Measurements from ENCODE around the gene LDB3. TPM values are rescaled to one million over a fixed set of nuclear protein-coding genes. Genes with fewer than 3 reads are reported as not detected.
A peak's percentile ranks its signal among the peaks of the same experiment; 100 is the strongest.

LDB3 gene
- total RNA-seq, 1 donor from 2014 or later: 0.20 TPM

DNA sequence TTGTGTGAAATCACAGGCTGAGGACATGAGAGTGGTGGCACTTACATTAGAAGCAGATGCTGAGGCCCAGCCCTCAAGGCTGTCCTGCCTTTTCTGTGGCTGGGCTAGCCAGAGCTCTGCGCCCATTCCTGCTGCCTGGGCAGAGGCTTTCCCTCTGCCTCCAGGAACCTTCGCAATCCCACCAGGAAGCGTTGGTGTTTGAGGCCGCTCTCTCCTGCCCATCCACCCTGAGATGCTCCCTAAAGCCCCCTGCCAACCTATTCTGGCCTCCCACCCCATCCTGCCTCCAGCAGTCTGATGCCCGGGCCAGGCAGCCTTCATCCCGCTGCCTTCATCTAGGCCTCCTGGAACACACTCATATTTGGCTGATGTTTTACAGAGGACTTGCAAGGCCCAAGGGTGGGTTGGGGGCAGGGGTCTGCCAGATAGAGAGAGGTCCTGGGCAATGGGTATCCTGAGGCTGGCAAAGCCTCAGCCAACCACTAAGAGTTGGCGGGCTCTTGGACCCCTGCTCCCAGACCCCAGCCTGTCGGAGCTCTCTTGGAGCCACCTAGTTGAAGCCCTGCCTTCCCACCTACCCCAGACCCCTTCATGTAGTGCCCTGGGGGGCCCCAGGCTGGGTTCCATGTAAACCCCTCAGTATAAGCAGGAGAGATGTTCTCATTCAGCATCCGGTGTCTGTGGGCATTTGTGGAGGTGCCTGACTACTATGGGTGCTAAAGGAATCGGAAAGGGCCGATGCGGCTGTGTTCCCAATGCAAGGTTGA is 32.7 kb downstream of the LDB3 start:
- no peak for DNase-seq (ENCODE audit: low spot score)
- no peak for ATAC-seq

DNA sequence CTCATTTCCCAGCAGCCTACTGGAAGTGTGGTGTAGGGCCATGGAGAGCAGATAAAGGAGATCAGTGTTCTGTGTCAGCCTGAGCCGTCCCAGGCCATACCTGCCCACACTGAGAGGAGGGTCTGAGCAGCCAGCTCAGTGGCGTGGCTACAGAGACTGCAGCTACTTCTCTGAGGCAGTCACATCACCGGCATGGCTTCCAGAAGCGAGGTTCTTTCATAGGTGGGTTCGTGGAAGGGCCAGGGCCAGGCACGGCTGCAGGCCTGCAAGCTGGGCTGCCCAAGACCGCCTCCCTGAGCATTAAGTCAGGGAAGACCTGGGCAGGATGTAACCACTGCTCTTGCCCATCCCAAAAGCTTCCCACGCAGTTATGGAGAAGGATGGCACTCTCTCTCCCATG is 34.9 kb downstream of the LDB3 start:
- no peak for ATAC-seq
- no peak for DNase-seq (ENCODE audit: low spot score)

DNA sequence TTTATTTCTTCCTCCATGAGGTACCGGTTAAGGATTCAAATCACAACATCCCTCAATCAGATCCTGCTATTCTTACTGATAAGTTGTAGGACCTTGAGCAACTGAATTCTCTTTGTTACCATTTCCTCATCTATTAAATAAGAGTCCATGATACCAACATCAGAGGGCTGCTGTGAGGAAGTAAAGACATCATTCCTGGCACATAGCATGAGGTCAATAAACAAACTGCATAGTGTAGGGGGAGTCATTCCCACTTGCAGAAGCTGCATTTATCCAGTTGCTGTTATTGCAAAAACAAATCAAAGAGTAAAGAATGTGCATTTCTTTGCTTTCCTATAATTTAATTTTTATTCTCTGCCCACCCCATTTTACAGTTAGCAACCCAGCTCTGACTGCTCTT is 36.8 kb downstream of the LDB3 start:
- ATAC-seq (no peak), DNase-seq (ENCODE audit: low spot score) (no peak)

DNA sequence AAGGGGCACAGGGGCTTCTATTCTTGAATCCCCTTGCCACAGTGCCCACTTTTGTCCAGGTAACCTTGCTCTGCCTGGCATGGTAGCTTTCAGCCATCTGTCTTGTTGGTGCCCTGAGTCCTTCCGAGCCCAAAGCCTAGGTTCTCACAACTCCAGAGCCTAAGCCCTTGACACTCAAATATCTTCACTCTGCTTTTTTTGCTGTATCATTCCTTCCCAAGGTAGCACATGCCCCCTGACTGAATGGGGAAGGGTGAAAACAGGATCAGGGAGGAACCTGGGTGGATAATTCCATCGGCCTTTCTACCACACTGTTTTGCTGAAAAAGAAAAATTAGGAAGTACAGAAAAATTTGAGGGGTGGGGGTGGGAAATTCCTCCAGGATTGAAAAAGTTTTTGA is 37.6 kb downstream of the LDB3 start:
- no peak for ATAC-seq
- no peak for DNase-seq (ENCODE audit: low spot score)

DNA sequence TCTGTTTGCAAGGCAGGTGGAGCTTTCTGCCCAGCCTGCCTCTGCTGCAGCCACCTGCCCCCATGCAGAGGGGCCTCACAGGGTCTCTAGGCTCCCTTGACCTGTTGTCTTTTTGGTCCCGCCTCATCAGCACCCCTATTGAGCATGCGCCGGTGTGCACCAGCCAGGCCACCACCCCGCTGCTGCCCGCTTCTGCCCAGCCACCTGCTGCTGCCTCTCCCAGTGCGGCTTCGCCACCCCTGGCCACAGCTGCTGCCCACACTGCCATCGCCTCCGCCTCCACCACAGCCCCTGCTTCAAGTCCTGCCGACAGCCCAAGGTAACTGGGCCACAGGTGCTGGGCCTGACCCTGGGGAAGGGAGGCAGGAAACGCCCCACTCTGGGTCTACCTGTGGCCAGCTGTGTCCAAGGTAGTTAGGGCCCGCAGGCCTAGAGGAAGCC is 38.1 kb downstream of the LDB3 start:
- ATAC-seq: no peak
- DNase-seq (ENCODE audit: low spot score): no peak

DNA sequence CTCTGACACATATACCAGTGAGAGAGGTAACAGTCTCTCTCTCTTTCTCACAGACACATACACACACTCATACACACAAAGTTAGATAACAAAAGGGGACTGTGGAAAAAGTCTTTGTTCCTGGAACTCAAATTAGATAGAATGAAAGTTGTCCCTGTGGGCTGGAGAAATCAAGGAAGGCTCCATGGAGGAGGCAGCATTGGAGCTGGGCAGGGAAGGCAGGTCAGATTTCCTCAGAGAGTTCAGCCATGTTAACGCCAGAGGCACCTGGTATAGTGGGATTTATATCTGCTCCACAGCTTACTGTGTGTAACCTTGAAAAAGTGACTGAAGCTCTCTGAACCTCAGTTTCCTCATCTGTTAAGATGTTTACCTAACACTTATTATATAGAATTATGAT is 38.7 kb downstream of the LDB3 start:
- ATAC-seq (no peak), DNase-seq (ENCODE audit: low spot score) (no peak)

DNA sequence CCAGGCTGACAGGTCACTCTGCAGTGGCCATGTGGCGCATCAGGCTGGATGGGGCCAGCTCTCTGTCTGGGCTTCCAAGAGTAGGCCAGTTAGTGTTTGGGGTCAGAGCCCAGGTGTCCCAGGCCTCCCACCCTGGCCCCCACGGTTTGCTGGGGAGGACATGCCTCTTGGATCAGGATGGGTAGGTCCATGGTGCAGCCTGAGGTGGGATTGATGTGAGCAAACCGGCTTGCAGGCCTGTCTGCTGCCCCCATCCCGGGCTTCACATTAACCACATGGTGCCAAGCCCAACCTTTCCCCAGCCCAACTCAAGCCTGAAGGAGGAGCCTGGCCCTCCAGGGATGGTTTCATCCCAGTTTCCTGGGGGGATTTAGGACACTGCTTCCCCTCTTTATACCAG is 39.2 kb downstream of the LDB3 start:
- DNase-seq (ENCODE audit: low spot score): no peak
- ATAC-seq: no peak

DNA sequence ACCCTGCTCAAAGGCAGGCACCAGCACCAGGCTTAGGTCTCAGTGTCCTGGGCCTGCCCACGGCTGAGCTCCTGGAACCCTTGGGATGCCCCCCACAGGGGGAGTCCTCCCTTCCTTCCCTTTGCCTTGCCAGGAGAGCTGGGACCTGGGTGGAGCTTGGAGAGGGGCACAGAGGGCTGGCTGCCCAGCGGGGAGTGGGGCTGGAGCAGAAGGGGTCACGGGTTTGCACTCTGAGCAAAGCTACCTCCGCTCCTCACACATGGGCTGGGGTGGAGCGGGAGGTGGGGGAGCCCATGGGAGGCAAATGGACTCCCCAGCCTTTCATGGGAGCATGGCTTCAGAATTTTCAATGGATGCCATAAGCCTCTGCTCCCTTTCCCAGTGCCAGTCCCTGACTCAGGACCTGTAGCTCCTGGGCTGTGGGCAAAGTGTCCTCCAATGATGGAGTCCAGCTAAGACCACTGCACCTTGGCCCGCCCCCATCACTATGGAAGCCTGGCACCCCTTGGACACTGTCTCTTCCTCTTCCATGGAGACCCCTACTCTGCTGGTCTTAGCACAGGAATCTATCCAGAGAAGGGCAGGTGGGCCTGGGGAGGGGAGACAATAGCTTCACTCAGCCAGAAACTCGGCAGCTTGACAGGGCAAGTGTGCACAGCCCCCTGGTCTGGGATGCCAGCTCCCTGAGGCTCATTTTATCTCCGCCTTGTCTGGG is 39.9 kb downstream of the LDB3 start:
- ATAC-seq (no peak), DNase-seq (ENCODE audit: low spot score) (no peak)

DNA sequence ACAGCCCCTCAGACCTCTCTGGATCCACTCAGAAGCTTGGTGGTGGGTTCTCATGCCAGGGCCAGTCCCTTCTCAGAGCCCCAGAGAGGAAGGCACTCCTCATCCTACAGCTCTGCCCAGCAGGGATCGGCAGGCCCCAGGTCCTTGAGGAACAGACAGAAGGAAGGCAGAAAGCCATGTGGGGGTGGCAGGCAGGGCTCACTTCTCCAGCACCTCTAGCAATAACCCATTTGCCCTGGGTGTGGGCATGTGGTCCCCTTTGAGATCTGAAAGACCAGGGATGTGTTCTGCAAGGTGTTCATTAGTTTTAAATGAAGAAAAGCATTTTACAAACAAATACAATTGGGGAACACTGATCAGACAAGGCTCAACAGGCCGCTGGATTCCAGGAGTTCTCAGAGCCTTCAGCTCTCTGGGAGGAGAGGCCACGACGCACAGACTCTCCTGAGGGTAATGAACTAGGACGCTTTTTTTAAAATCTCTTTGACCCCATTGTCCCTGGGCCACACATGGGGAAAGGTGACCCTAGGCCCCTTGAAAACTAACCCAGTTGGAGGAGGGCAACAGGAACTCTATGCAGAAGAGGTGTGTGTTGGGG is 40.6 kb downstream of the LDB3 start:
- DNase-seq (ENCODE audit: low spot score): no peak
- no peak for ATAC-seq

DNA sequence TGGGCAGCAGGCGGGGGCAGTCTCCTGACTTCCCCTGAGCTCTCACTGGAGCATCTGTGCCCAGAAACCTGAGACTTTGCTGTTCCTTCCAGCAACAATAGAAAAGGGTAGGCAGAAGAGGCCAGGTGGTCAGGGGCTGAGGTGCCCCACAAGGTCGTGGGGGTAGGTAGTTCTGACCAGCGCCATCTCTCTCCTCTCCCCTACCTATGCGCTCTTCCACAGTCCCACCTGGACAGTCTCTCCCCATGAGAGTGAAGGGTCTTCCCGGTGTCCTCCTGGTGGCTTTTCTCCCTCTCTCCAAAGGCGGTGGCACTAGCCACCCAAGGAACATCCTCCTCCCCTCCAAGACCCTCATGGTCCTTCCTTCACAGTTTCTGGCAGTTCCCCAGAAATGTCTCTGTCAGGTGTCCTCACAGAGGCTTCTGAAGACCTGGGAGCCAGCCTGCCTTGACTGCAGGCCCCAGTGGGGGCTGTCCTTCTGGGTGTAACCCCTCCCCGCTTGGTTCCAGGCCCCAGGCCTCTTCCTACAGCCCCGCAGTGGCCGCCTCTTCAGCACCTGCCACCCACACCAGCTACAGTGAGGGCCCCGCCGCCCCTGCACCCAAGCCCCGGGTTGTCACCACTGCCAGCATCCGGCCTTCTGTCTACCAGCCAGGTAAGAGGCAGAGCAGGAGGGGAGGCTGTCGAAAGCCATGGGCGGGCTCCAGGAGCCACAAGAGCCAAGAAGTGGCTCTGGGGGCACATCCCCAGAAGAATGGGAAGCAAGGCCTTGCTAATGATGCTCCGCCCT is 41.3 kb downstream of the LDB3 start:
- ATAC-seq (no peak), DNase-seq (ENCODE audit: low spot score) (no peak)

DNA sequence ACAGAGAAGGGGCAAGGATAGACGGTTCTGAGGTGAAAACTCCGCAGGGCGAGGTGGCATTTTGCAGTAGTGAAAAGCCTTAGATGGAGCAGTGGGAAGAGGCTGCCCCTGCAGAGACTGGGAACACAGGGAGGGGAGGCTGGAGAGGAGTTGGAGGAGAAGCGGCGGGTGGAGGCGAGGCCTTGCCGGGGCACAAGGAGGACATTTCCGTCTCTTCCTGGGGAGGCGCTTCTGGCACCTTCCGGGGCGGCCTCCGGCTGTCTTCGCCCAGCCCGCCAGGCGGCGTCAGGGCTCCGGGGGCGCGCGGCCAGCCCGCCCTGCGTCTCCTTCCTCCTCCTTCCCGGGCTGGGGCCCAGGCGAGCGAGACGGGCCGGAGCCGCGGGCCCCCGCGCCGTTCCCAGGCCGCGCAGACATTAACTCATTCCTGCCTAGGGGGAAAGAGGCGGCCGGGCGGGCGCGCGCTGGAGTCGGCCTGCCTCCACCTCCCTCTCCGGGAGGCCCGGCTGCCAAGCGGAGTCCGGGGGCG is 42.7 kb downstream of the LDB3 start:
- DNase-seq (ENCODE audit: low spot score): peak; percentile 86
- peak; percentile 97 for ATAC-seq

DNA sequence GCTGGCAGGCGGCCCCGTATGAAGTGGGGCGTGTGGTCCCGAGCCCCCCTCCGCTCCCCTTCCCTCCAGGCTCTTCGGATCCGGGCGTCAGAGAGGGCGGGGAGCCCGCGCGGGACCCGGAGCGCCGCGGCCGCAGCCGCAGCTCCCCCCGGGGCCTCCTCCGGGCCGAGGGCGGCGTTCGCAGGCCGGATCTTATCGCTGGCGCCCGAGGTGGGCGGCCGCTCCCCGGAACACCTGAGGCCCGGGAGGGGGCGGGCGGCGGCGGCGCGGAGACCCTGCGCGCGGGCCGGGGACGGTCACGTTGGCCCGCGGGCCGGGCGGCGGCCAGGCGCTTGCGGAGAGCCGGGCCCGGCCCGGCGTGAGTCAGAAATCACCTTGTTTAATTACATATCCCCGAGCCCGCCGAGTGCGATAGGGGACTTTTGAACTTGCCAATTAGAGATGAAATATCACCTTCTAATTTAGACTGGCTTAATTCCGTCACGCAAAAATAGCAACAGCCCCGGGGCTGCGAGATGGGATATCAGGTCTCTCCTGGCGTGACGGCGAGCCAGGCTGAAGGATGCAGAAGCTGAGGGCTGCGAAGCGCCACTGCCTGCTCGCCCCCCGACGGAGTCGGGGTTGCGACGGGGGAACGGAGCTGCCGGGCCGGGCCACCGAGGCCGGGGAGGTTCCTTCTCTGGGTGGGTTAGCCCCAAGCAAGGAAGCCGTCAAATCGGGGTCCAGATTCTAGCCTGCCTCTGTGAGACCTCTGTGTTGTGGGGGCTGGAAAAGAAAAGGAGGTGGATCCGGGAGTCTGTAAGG is 43.4 kb downstream of the LDB3 start:
- ATAC-seq: peak; percentile 58
- no peak for DNase-seq (ENCODE audit: low spot score)

DNA sequence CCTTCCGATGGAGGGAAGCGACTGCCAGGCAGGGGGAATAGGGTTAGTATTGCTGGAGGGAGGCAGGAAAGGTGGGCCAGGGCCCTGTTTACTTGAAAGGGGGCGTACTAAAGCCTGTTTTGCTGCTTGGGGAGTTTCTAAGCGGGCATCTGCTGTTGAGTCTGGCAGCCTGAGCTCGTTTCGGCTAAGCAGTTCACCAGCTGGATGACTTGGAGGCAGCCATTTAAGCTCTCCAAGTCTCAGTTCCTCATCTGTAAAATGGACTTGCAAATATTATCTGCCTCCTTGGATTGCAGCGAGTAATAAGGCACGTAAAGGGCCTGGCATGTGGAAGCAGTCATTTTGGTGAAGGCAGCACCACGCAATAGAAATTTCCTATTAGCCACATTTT is 44.0 kb downstream of the LDB3 start:
- ATAC-seq (no peak), DNase-seq (ENCODE audit: low spot score) (no peak)

DNA sequence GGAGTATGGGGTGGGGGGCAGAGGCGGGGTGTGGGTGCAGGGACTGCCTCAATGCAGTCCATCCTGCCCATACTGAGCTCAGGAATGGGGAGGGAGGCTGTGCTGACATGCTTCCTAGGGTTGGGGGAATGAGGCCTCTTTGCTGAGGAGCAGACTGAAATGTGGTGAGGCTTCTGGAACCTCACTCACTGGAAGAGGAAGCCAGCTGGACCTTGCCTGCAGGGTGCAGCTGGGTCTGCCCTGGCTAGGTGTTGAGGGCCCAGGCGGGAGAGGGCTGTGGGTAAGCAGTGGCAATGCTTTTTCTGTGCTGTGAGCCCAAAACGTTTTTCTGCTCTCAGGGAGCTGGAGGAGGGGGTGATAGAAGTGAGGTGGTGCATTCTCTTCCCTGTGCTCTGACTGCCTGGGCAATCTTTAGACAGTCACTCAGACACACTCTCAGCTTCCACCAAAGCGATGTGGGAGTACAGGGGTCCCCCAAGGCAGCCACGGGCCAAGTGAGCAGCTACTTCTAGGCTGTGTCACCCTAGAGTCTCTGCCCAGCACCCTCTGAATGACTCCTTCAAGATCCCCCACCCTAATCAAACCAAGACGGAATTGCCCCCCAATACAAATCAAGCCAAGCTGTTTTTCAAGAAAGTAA is 47.0 kb downstream of the LDB3 start:
- no peak for ATAC-seq

DNA sequence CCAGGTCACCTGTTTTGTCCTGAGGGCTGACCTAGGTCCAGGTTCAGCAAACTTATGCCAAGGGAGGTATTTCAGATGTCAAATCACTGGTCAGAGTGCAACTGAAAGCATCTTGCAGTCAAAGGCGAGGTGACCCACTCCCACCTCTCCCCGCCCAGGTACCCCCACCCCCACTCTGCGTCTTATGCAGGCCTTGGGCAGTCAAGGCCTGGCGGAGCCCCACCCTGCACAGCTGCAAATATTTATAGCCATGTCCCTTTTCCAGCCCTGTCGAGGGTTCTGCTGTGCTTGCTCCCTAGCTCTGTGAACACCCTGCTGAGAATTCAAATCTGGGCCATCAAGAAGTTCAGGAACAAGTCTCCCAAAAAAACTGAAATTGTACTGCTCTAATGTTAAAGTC is 47.5 kb downstream of the LDB3 start:
- ATAC-seq (no peak), DNase-seq (ENCODE audit: low spot score) (no peak)

More for the DNA sequence above, 47.0 kb downstream of the LDB3 start:
- no peak for DNase-seq (ENCODE audit: low spot score)

DNA sequence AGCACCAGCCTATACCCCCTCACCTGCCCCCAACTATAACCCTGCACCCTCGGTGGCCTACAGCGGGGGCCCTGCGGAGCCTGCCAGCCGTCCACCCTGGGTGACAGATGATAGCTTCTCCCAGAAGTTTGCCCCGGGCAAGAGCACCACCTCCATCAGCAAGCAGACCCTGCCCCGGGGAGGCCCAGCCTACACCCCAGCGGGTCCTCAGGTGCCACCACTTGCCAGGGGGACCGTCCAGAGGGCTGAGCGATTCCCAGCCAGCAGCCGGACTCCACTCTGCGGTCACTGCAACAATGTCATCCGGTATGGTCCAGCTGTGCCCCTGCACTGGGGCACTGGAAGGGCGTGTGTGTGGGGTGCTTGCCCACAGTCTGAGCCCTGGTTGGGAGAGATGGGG is 48.2 kb downstream of the LDB3 start:
- ATAC-seq: no peak
- DNase-seq (ENCODE audit: low spot score): no peak

DNA sequence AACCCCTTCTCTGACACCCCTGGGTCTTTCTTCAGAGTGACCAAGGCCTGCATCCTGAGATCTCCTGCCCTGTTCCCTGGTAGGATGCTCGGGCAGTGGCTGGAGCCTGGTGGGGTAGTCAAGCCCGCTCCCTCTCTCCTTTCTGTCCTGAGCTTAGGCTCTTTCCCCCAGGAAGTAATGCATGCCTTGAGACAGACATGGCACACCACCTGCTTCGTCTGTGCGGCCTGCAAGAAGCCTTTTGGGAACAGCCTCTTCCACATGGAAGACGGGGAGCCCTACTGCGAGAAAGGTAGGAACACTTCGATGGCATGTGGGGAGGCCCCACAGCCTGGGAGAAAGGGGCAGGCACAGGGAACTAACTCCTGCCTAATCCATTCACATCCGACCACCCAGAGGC is 50.2 kb downstream of the LDB3 start:
- ATAC-seq (no peak), DNase-seq (ENCODE audit: low spot score) (no peak)

DNA sequence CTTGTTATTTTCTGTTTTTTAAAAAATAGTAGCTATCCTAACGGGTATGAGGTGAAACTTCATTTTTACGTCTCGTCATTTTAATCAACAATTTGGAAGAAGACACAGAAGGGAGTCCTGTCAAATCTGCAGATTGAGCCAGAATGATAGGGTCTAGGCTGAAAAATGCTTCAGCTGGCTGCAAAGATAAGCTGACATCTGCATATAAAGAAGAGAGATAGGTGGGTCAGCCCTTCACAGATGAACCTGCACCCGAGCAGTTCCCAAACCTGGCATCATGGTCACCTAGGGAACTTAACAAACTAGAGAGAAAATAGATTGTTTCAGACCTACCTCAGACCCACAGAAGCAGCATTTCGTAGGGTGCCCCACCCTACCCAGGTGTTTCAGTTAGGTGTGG is 52.9 kb downstream of the LDB3 start:
- DNase-seq (ENCODE audit: low spot score): no peak
- ATAC-seq: no peak

DNA sequence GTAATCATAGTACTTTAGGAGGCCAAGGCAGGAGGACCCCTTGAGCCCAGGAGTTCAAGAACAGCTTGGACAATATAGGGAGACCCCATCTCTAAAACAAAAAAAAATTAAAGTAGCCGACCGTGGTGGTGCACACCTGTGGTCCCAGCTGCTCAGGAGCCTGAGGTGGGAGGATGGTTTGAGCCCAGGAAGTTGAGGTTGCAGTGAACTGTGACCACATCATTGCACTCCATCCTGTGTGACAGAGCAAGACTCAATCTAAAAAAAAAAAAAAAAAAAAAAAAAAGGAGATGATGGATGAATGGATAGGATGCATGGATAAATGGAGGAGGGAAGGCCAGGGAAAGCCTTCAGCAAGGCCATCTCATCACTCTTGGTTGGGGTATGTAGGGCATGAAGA is 54.7 kb downstream of the LDB3 start:
- DNase-seq (ENCODE audit: low spot score) (no peak), ATAC-seq (no peak)

DNA sequence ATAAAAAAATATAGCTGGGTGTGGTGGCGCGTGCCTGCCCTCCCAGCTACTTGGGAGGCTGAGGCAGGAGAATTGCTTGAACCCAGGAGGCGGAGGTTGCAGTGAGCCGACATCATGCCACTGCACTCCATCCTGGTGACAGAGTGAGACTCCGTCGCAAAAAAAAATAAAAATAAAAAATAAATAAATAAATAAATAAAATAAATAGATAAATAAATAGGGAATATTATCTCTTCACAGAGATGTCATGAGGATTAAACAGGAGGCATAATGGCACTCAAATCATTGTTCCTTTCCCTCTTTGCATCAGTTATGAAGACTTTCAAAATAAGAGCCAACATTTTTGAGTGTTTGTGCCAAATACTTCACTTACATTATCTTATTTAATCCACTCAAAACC is 56.1 kb downstream of the LDB3 start:
- ATAC-seq: no peak
- no peak for DNase-seq (ENCODE audit: low spot score)
